ENCODE data around the gene BICD1.
"Not testable (repeated sequence)": the region's sequence is repeated elsewhere in the genome, so short reads cannot be mapped to it uniquely, and the experiment has no call there.

BICD1 gene

DNA sequence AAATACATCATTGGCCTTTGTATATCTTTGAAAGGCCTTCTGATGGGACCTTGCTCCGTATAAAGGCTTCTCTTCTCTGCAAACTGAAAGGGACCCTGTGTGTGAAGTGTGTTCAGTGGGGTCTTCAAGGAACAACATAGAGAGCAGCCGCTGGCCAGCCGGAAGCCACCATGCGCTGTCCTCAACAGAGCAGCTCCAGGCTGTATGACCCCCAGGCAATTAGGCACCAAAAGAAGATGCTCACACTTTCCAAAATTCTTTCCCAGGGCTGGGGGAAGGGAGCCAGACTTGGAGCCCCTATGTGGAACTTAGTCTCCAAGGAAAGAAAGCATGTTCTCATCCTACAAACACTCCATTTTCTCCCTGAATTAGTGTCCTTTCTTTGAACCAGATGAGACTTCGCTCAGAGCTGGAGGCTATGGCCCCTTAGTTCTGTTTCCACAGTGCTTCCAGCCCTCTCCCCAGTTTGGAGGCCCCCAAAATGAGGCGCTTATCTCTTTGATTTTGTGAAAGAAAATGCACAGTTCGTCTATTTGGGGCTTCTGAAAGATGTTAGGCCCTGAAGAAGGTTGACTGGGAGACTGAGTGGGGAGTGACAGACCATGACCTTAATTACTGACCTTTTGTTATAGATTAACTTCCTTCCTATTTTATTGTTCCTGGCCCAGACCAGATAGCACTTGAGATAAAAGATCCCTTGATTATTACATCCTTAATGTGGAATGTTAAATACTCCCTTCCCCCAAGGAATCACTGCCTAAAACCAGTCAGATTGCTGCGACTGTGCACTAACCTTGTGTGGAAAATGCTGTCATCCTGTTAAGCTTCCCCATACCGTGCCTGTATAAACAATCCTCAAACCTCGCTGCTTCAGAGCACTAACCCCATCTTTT is 164.4 kb downstream of the BICD1 start:
- Mint-ChIP-seq H3K36me3 (ENCODE audit: low read depth) (no peaks in the 10 kb centered on the region), H3K27ac (no peak overlapping the region), H3K27me3 (ENCODE audit: low read depth) (no peaks in the 10 kb centered on the region), H3K9me3 (no peaks in the 10 kb centered on the region), H3K4me3 (no peak overlapping the region), H3K4me1 (ENCODE audit: low read depth) (peaks cover 15% of the 10 kb centered on the region)

DNA sequence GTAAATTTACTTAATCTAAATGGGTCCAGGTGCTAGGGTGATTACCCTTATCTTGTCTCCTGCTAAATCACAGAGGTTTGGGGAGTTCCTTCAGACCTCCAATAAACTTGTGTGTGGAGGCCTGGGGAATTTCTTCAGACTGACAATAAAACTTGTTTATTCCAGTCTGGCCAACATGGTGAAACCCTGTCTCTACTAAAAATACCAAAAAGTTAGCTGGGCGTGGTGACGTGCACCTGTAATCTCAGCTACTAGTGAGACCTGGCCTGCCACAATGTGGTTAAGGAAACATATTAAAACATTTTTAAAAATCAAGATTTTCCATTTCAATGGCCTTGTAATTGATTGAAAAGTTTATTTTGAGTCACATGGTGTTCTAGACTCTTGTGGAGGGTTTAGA is 165.8 kb downstream of the BICD1 start:
- Mint-ChIP-seq H3K27me3 (ENCODE audit: low read depth) (no peaks in the 10 kb centered on the region), H3K4me3 (no peak overlapping the region)

GRCh38 chr12:32273063-32273522 is 166.4 kb downstream of the BICD1 start:
- Mint-ChIP-seq H3K27ac (peak overlapping the region; percentile 52), H3K36me3 (ENCODE audit: low read depth) (no peaks in the 10 kb centered on the region), H3K27me3 (ENCODE audit: low read depth) (no peaks in the 10 kb centered on the region), H3K9me3 (no peaks in the 10 kb centered on the region), H3K4me3 (peak overlapping the region; percentile 12), H3K4me1 (ENCODE audit: low read depth) (peaks cover 15% of the 10 kb centered on the region)

More for the DNA sequence above, 165.8 kb downstream of the BICD1 start:
- peaks cover 15% of the 10 kb centered on the region for H3K4me1 Mint-ChIP-seq (ENCODE audit: low read depth)
- H3K27ac Mint-ChIP-seq = no peak overlapping the region
- H3K9me3 Mint-ChIP-seq = no peaks in the 10 kb centered on the region
- no peaks in the 10 kb centered on the region for H3K36me3 Mint-ChIP-seq (ENCODE audit: low read depth)

GRCh38 chr12:32273712-32274111 is 167.1 kb downstream of the BICD1 start:
- peak overlapping the region; percentile 52 for H3K27ac Mint-ChIP-seq
- H3K4me1 Mint-ChIP-seq (ENCODE audit: low read depth) = peaks cover 15% of the 10 kb centered on the region
- H3K36me3 Mint-ChIP-seq (ENCODE audit: low read depth) = no peaks in the 10 kb centered on the region
- peak overlapping the region; percentile 7 for H3K4me3 Mint-ChIP-seq
- no peaks in the 10 kb centered on the region for H3K27me3 Mint-ChIP-seq (ENCODE audit: low read depth)
- no peaks in the 10 kb centered on the region for H3K9me3 Mint-ChIP-seq

GRCh38 chr12:32274665-32275064 is 168.0 kb downstream of the BICD1 start:
- H3K27ac Mint-ChIP-seq = no peak overlapping the region
- peaks cover 15% of the 10 kb centered on the region for H3K4me1 Mint-ChIP-seq (ENCODE audit: low read depth)
- no peak overlapping the region for H3K4me3 Mint-ChIP-seq
- no peaks in the 10 kb centered on the region for H3K36me3 Mint-ChIP-seq (ENCODE audit: low read depth)
- H3K9me3 Mint-ChIP-seq = no peaks in the 10 kb centered on the region
- H3K27me3 Mint-ChIP-seq (ENCODE audit: low read depth) = no peaks in the 10 kb centered on the region

DNA sequence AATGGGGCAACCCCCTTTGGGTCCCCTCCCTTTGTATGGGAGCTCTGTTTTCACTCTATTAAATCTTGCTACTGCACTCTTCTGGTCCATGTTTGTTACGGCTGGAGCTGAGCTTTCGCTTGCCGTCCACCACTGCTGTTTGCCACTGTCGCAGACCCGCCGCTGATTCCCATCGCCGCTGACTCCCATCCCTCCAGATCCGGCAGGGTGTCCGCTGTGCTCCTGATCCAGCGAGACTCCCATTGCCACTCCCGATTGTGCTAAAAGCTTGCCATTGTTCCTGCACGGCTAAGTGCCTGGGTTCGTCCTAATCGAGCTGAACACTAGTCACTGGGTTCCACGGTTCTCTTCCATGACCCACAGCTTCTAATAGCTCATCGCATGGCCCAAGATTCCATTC is 168.9 kb downstream of the BICD1 start:
- not testable (repeated sequence) for H3K9me3 Mint-ChIP-seq, H3K27ac Mint-ChIP-seq, H3K4me3 Mint-ChIP-seq

GRCh38 chr12:32277774-32278173 is 171.1 kb downstream of the BICD1 start:
- Mint-ChIP-seq H3K9me3 (no peaks in the 10 kb centered on the region), H3K4me1 (ENCODE audit: low read depth) (peaks cover 12% of the 10 kb centered on the region), H3K27me3 (ENCODE audit: low read depth) (no peaks in the 10 kb centered on the region), H3K4me3 (no peak overlapping the region), H3K27ac (no peak overlapping the region), H3K36me3 (ENCODE audit: low read depth) (no peaks in the 10 kb centered on the region)

More for the DNA sequence above, 168.9 kb downstream of the BICD1 start:
- not testable (repeated sequence) for H3K27me3 Mint-ChIP-seq (ENCODE audit: low read depth); H3K36me3 Mint-ChIP-seq (ENCODE audit: low read depth)
- H3K4me1 Mint-ChIP-seq (ENCODE audit: low read depth) = peaks cover 15% of the 10 kb centered on the region

GRCh38 chr12:32281098-32281497 is 174.5 kb downstream of the BICD1 start:
- Mint-ChIP-seq H3K27ac (no peak overlapping the region), H3K36me3 (ENCODE audit: low read depth) (no peaks in the 10 kb centered on the region), H3K9me3 (no peaks in the 10 kb centered on the region), H3K27me3 (ENCODE audit: low read depth) (no peaks in the 10 kb centered on the region), H3K4me1 (ENCODE audit: low read depth) (no peaks in the 10 kb centered on the region), H3K4me3 (no peak overlapping the region)

GRCh38 chr12:32284561-32284960 is 177.9 kb downstream of the BICD1 start:
- Mint-ChIP-seq H3K9me3 (no peaks in the 10 kb centered on the region), H3K4me3 (no peak overlapping the region), H3K27me3 (ENCODE audit: low read depth) (no peaks in the 10 kb centered on the region), H3K4me1 (ENCODE audit: low read depth) (no peaks in the 10 kb centered on the region), H3K27ac (no peak overlapping the region), H3K36me3 (ENCODE audit: low read depth) (no peaks in the 10 kb centered on the region)

DNA sequence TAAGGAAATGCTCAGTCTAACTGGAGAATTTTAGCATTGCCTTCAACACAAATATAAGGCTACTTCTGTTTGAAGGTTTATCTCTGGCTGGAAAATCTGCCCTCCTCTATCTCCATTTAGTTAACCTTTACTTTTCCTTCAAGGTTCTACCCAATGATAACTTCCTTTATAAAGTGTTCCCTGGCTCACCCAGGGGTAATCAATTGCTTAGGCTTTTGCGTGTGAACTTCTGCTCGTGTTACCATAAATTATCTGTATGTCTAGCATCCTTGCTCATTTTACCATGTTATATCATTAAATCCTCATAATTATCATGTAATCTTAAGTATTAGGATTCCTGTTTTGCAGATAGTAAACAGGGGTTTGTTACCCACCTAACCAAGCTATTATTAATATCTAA is 178.4 kb downstream of the BICD1 start:
- no peak overlapping the region for H3K4me3 Mint-ChIP-seq
- H3K4me1 Mint-ChIP-seq (ENCODE audit: low read depth) = no peaks in the 10 kb centered on the region
- H3K27me3 Mint-ChIP-seq (ENCODE audit: low read depth) = no peaks in the 10 kb centered on the region
- no peaks in the 10 kb centered on the region for H3K36me3 Mint-ChIP-seq (ENCODE audit: low read depth)
- H3K9me3 Mint-ChIP-seq = no peaks in the 10 kb centered on the region
- no peak overlapping the region for H3K27ac Mint-ChIP-seq

- Mint-ChIP-seq H3K27me3 (ENCODE audit: low read depth) (no peaks in the 10 kb centered on the region), H3K27ac (no peak overlapping the region), H3K36me3 (ENCODE audit: low read depth) (no peaks in the 10 kb centered on the region), H3K4me1 (ENCODE audit: low read depth) (no peaks in the 10 kb centered on the region), H3K4me3 (no peak overlapping the region), H3K9me3 (no peaks in the 10 kb centered on the region)
Observed at GRCh38 chr12:32285489-32285888, 178.8 kb downstream of the BICD1 start.

GRCh38 chr12:32290411-32290810 is 183.8 kb downstream of the BICD1 start:
- H3K36me3 Mint-ChIP-seq (ENCODE audit: low read depth) = no peaks in the 10 kb centered on the region
- H3K27me3 Mint-ChIP-seq (ENCODE audit: low read depth) = no peaks in the 10 kb centered on the region
- H3K4me1 Mint-ChIP-seq (ENCODE audit: low read depth) = no peaks in the 10 kb centered on the region
- H3K27ac Mint-ChIP-seq = no peak overlapping the region
- H3K4me3 Mint-ChIP-seq = no peak overlapping the region
- H3K9me3 Mint-ChIP-seq = no peaks in the 10 kb centered on the region

GRCh38 chr12:32292151-32292550 is 185.5 kb downstream of the BICD1 start:
- Mint-ChIP-seq H3K36me3 (ENCODE audit: low read depth) (no peaks in the 10 kb centered on the region), H3K4me3 (no peak overlapping the region), H3K27me3 (ENCODE audit: low read depth) (no peaks in the 10 kb centered on the region), H3K27ac (no peak overlapping the region), H3K4me1 (ENCODE audit: low read depth) (no peaks in the 10 kb centered on the region), H3K9me3 (no peaks in the 10 kb centered on the region)

DNA sequence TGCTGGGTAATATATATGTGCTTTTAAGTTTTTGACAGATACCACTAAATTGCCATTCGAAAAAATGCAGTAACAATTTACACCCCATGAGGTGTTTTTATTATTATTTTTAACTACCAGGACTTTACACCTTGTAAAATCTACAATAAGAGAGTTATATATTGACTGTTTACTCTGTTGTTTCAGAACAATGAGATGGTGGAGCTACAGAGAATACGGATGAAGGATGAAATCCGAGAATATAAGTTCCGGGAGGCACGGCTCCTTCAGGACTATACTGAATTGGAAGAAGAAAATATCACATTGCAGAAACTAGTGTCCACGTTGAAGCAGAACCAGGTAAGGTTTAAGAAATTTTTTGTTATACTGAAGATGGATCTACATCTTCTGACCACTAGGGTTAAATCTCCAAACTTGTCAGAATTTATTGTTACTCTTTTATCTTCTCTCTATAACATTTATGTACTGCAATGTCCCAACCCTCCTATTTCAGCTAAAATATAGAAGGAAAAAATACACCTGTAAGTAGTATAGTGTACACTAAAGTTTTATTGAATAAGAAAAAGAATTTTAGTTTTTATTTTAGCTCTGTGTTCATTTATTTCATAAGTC is 187.3 kb downstream of the BICD1 start:
- H3K4me1 Mint-ChIP-seq (ENCODE audit: low read depth) = no peaks in the 10 kb centered on the region
- H3K9me3 Mint-ChIP-seq = no peaks in the 10 kb centered on the region
- H3K36me3 Mint-ChIP-seq (ENCODE audit: low read depth) = no peaks in the 10 kb centered on the region
- no peak overlapping the region for H3K27ac Mint-ChIP-seq
- no peak overlapping the region for H3K4me3 Mint-ChIP-seq
- H3K27me3 Mint-ChIP-seq (ENCODE audit: low read depth) = no peaks in the 10 kb centered on the region

GRCh38 chr12:32296567-32296966 is 189.9 kb downstream of the BICD1 start:
- Mint-ChIP-seq H3K27ac (no peak overlapping the region), H3K9me3 (no peaks in the 10 kb centered on the region)

More at GRCh38 chr12:32296567-32296966, 189.9 kb downstream of the BICD1 start:
- Mint-ChIP-seq H3K4me3 (no peak overlapping the region), H3K27me3 (ENCODE audit: low read depth) (no peaks in the 10 kb centered on the region), H3K36me3 (ENCODE audit: low read depth) (no peaks in the 10 kb centered on the region), H3K4me1 (ENCODE audit: low read depth) (no peaks in the 10 kb centered on the region)
